K562 (cell line): ENCODE measurements around the gene RSBN1L. TPM values are rescaled to one million over a fixed set of nuclear protein-coding genes. Genes with fewer than 3 reads are reported as not detected.

Experiments used
- ATAC-seq: fragments of 200-7000 bp; cut with Tn5 transposase; 3 replicates; pipeline ENCODE4 v1.9.1; 2020; ENCODE audit warnings: moderate library complexity
- BruUV-seq: library from RNA; stranded (reverse); fragments of 400-500 nt; replicated peaks from 2 replicates; lab custom pipeline; 2021; lab: Mats Ljungman, UMichigan
- CTCF ChIA-PET: fragments of 300-600 bp; formaldehyde crosslinking; extraction: SDS; loops from one replicate; lab custom pipeline; 2021; ENCODE audit warnings: low intra/inter-chr PET ratio; lab: Yijun Ruan, JAX
- POLR2A ChIA-PET: fragments of 300-600, 350-650 bp; sonication (Branson Sonifier 250); formaldehyde crosslinking; extraction: SDS; loops from one replicate; lab custom pipeline; 2021; ENCODE audit warnings: antibody characterized with exemption, inconsistent platforms; lab: Yijun Ruan, JAX
- DNase-seq, 4 experiments: peaks; one replicate each; pipeline versions ENCODE4 v3.0.0 to v3.0.0-alpha.2; 2011 to 2018; ENCODE audit warnings: low spot score in 3 of 4, mixed read lengths in 3 of 4; ENCODE audit errors: extremely low read depth in 1 of 4
- FAIRE-seq: peaks from 2 replicates; lab custom pipeline; 2011; peaks lifted over from hg19 to GRCh38; lab: Jason Lieb, UNC
- H2AFZ ChIP-seq: 2 replicates; pipeline ENCODE4 v1.6.0; 2011; ENCODE audit warnings: low read depth, low read length, control low read depth, inconsistent platforms
- H3K27ac ChIP-seq: fragments of 200-600 bp; 3 replicates; pipeline ENCODE4 v1.8.0; 2011; ENCODE audit warnings: low read depth, mild to moderate bottlenecking, control low read depth, inconsistent platforms, low read length, moderate library complexity, mixed read lengths; ENCODE audit errors: extremely low read depth
- H3K27me3 ChIP-seq, 2 experiments: fragments of 300-600 bp in 1 of 2; 2 replicates in 1 of 2; 3 replicates in 1 of 2; pipeline versions ENCODE4 v1.6.0 to v1.8.0; 2011; ENCODE audit warnings: inconsistent platforms in 2 of 2, low read length in 2 of 2, mild to moderate bottlenecking in 1 of 2, mixed read lengths in 1 of 2, moderate library complexity in 1 of 2; ENCODE audit not compliant: control insufficient read depth in 2 of 2, insufficient read depth in 2 of 2
- H3K36me3 ChIP-seq: fragments of 300-600 bp; 3 replicates; pipeline ENCODE4 v1.8.0; 2011; ENCODE audit warnings: mild to moderate bottlenecking, low read length, inconsistent platforms; ENCODE audit not compliant: control insufficient read depth, insufficient read depth
- H3K4me1 ChIP-seq, 2 experiments: fragments of 200-600 bp in 1 of 2; replicated peaks in 1 of 2; 2 replicates in 1 of 2; 3 replicates in 1 of 2; pipeline versions ENCODE4 v1.5.1 to v1.8.0; 2011; ENCODE audit warnings: inconsistent platforms in 2 of 2, low read length in 2 of 2, mild to moderate bottlenecking in 1 of 2, mixed read lengths in 1 of 2, moderate library complexity in 1 of 2; ENCODE audit not compliant: control insufficient read depth in 2 of 2, insufficient read depth in 2 of 2
- H3K4me2 ChIP-seq: 2 replicates; pipeline ENCODE4 v1.6.1; 2011; ENCODE audit warnings: low read length, control low read depth, inconsistent platforms, mixed read lengths; ENCODE audit not compliant: insufficient read depth
- H3K4me3 ChIP-seq: fragments of 200-600 bp; sonication (generic), shearing (Covaris generic); 2 replicates; pipeline ENCODE4 v1.5.1; 2016; ENCODE audit warnings: control low read depth, inconsistent platforms
- H3K79me2 ChIP-seq: fragments of 200-600 bp; 3 replicates; pipeline ENCODE4 v1.8.0; 2011; ENCODE audit warnings: low read length, inconsistent platforms; ENCODE audit not compliant: control insufficient read depth, insufficient read depth
- H3K9ac ChIP-seq, 2 experiments: 2 replicates each; pipeline versions ENCODE4 v1.6.0 to v1.6.1; 2011; ENCODE audit warnings: low read depth in 2 of 2, low read length in 2 of 2, control low read depth in 1 of 2, inconsistent platforms in 1 of 2, mild to moderate bottlenecking in 1 of 2, mixed read lengths in 1 of 2; ENCODE audit not compliant: insufficient read depth in 1 of 2
- H3K9me1 ChIP-seq: one replicate; pipeline ENCODE4 v1.6.0; 2011; ENCODE audit warnings: inconsistent platforms, mild to moderate bottlenecking, low read length, moderate library complexity; ENCODE audit not compliant: control insufficient read depth, insufficient read depth
- H3K9me3 ChIP-seq: replicated peaks from 2 replicates; pipeline ENCODE4 v1.5.1; 2011; ENCODE audit warnings: low read depth, low read length, inconsistent platforms; ENCODE audit not compliant: control insufficient read depth, insufficient read depth
- H4K20me1 ChIP-seq: replicated peaks from 2 replicates; pipeline ENCODE4 v1.6.1; 2011; ENCODE audit warnings: low read length, inconsistent platforms, mixed read lengths; ENCODE audit not compliant: control insufficient read depth, insufficient read depth
- CBX3 ChIP-seq, 2 experiments: IDR thresholded peaks; 1 replicate in 1 of 2; 2 replicates in 1 of 2; pipeline ENCODE4 v1.6.1; 2012; ENCODE audit warnings: inconsistent platforms in 2 of 2, low read length in 2 of 2, borderline replicate concordance in 1 of 2, control low read depth in 1 of 2
- CCNT2 ChIP-seq: IDR thresholded peaks from 2 replicates; pipeline ENCODE4 v1.6.1; 2011; ENCODE audit warnings: borderline replicate concordance, low read depth, mild to moderate bottlenecking, moderate library complexity, mixed read lengths, low read length; ENCODE audit not compliant: insufficient read length; ENCODE audit errors: extremely low read depth
- CHD1 ChIP-seq: fragments of 200-600 bp; sonication (generic); IDR thresholded peaks from one replicate; pipeline ENCODE4 v1.6.1; 2012; ENCODE audit warnings: mild to moderate bottlenecking, moderate library complexity, low read length, inconsistent platforms
- GATAD2B ChIP-seq: fragments of 450-650 bp; IDR thresholded peaks from 2 replicates; pipeline ENCODE4 v1.6.1; 2017; ENCODE audit warnings: mild to moderate bottlenecking, borderline replicate concordance
- HDAC8 ChIP-seq: fragments of 450-650 bp; IDR thresholded peaks from 2 replicates; pipeline ENCODE4 v1.6.1; 2016; ENCODE audit warnings: mild to moderate bottlenecking, missing genetic modification characterization, moderate library complexity, missing compliant biosample characterization
- THRAP3 ChIP-seq: fragments of 450-650 bp; IDR thresholded peaks from 2 replicates; pipeline ENCODE4 v1.6.1; 2016; ENCODE audit warnings: mild to moderate bottlenecking, inconsistent platforms, borderline replicate concordance
- XRCC5 ChIP-seq: fragments of 200-400 bp; formaldehyde crosslinking; IDR thresholded peaks from 2 replicates; pipeline ENCODE4 v1.6.1; 2017; ENCODE audit warnings: low read depth, mild to moderate bottlenecking, low read length
- ZNF311 ChIP-seq: fragments of 250-450 bp; sonication (Bioruptor Pico); IDR thresholded peaks from 2 replicates; pipeline ENCODE4 v1.4.0; 2020; ENCODE audit warnings: mild to moderate bottlenecking, moderate library complexity
- ZNF324 ChIP-seq: fragments of 250-450 bp; sonication (Bioruptor Pico); IDR thresholded peaks from 2 replicates; pipeline ENCODE4 v1.4.0; 2020; ENCODE audit warnings: mild to moderate bottlenecking
- ZNF780A ChIP-seq: fragments of 250-450 bp; sonication (Bioruptor Pico); IDR thresholded peaks from 2 replicates; pipeline ENCODE4 v1.5.0; 2021; ENCODE audit warnings: mild to moderate bottlenecking
- WGBS: fragments of 100-300 bp; shearing (Covaris generic); methylation state at CpG from one replicate; pipeline ENCODE4 v1.1.6; 2016; ENCODE audit warnings: low coverage, mixed read lengths; ENCODE audit not compliant: insufficient coverage; ENCODE audit errors: missing lambda C conversion rate; 5-methylcytosine and 5-hydroxymethylcytosine counted together
- in situ Hi-C: fragments of 300-500 bp; cut with MboI; formaldehyde crosslinking; loops from 4 replicates; pipeline ENCODE4 v1.15.0; 2018; ENCODE audit warnings: inconsistent platforms, mixed read lengths
- intact Hi-C: fragments of 100-400 bp; cut with micrococcal nuclease; formaldehyde crosslinking; loops from 2 replicates; pipeline ENCODE4 v1.14.2; 2022
- polyA plus RNA-seq, 8 experiments: library from polyadenylated mRNA; depleted of rRNA in 4 of 8; stranded (reverse) in 5 of 8; unstranded in 3 of 8; fragments of >200 nt; fragmentation: Nextera tagmentation in 2 of 8; fragmentation: Illumina TruSeq in 1 of 8; extraction: Ambion mirVana in 2 of 8; extraction: Trizol in 1 of 8; gene quantifications; 2 replicates each; pipeline versions ENCODE4 v1.2.1 to v1.2.3, GENCODE V29; 2011 to 2014; ENCODE audit warnings: inconsistent platforms in 1 of 8, missing spikeins in 1 of 8
- total RNA-seq, 7 experiments: library from RNA; depleted of rRNA in 6 of 7; stranded (reverse); fragments of >200 nt in 6 of 7; fragmentation: Illumina TruSeq in 2 of 7; extraction: Trizol in 2 of 7; gene quantifications; 2 replicates each; pipeline versions ENCODE4 v1.2.1 to v1.2.3, GENCODE V29; 2011 to 2021; ENCODE audit warnings: low replicate concordance in 1 of 7
- TF ChIP-seq, protein P1 (sequence below): fragments of 250-450 bp; sonication (Bioruptor Pico); IDR thresholded peaks from 2 replicates; pipeline ENCODE4 v1.9.0; 2021; ENCODE audit warnings: mild to moderate bottlenecking, inconsistent platforms
- TF ChIP-seq, protein P2 (sequence below): sonication (generic); formaldehyde crosslinking; IDR thresholded peaks from 2 replicates; pipeline ENCODE4 v1.8.0; 2022; ENCODE audit warnings: mild to moderate bottlenecking, missing genetic modification reagents
- TF ChIP-seq, protein P3 (sequence below), 2 experiments: fragments of 150-350 bp in 1 of 2; IDR thresholded peaks; 2 replicates each; pipeline ENCODE4 v1.6.1; 2012 to 2016; ENCODE audit warnings: low read depth in 2 of 2, low read length in 2 of 2, mild to moderate bottlenecking in 1 of 2, moderate library complexity in 1 of 2
- TF ChIP-seq, protein P4 (sequence below): fragments of 250-450 bp; sonication (Bioruptor Pico); IDR thresholded peaks from 2 replicates; pipeline ENCODE4 v1.5.0; 2021

The RSBN1L gene
- total and polyA plus RNA-seq, 9 of the 15 experiments (the other 6 are each of a cell fraction or from before 2014, with no cell fraction given): 6.2 to 35.2 (median 20.1) TPM

DNA sequence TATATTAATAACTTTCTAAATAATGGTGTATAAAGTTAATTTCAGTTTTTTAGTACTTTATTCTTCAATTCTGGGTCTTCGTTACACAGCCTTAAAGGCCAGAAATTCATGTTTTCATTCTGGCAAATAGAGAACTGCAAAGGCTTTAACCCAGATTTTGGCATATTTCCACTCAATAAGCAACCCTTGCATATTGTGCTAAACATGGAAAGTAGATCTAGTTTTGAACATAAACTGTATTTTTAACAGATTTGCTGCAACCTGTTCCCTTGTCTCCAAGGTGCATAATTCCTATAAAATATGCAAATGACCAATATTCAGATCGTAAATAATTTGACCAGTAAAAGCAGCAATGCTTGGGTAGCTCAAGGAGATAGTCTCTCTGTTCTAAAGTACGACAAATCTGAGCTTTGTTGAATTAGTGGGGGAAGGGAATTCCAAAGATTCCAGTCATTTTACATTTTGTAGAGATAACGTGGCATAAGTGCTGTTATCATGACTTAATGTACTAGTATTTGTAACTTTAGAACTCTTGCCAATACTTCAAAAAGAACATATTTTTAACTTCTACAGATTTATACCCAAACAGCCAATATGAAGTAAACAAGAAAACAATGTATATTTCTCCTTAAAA lies 46.4 kb upstream of the RSBN1L start:
- Histone ChIP-seq H3K4me3 (no peak overlapping the region), H3K4me1 (no peaks in the 10 kb centered on the region), H2AFZ (no peak overlapping the region), H3K4me2 (no peak overlapping the region), H3K27ac (no peak overlapping the region), H3K9ac (no peak overlapping the region), H3K27me3 (no peaks in the 10 kb centered on the region), H3K79me2 (no peaks in the 10 kb centered on the region), H4K20me1 (no peaks in the 10 kb centered on the region), H3K9me3 (no peaks in the 10 kb centered on the region), H3K9me1 (no peaks in the 10 kb centered on the region), H3K36me3 (peaks cover under 1% of the 10 kb centered on the region; the same call in 1 of the 3 replicates)
- peak; percentile 72 for FAIRE-seq
- no TSS peak for BruUV-seq
- 48% methylated on average over 4 of the region's 4 CpGs for WGBS
- POLR2A ChIA-PET: no interaction called here
- CTCF ChIA-PET: interaction anchor here (1.2 to 3.1 kb wide), 2 partner anchors 8 to 109 kb away, joined by 3 to 23 read pairs; no protein-coding TSS in a partner anchor
- in situ Hi-C loops: loop anchor here (25.0 kb wide), 1 partner anchor 562 kb away; no protein-coding TSS in a partner anchor
- DNase-seq: no peak
- no peak for ATAC-seq
- intact Hi-C loops: loop anchor here (5.0 to 10.0 kb wide), 4 partner anchors 113 to 575 kb away; partner anchors contain the start of gene PTPN12
- TF ChIP-seq THRAP3 (no peak), ZNF324 (CRISPR knock-in tag) (no peak), GATAD2B (no peak), HDAC8 (tag) (no peak), ZNF311 (CRISPR knock-in tag) (no peak), XRCC5 (no peak), CCNT2 (no peak), CHD1 (no peak), ZNF780A (CRISPR knock-in tag) (no peak), CBX3 (IDR thresholded peaks at IDR 0.05; ENCODE audit: borderline replicate concordance in 1 of 2, low read length in 2 of 2) (no peak)
- TF ChIP-seq, protein P1, sequence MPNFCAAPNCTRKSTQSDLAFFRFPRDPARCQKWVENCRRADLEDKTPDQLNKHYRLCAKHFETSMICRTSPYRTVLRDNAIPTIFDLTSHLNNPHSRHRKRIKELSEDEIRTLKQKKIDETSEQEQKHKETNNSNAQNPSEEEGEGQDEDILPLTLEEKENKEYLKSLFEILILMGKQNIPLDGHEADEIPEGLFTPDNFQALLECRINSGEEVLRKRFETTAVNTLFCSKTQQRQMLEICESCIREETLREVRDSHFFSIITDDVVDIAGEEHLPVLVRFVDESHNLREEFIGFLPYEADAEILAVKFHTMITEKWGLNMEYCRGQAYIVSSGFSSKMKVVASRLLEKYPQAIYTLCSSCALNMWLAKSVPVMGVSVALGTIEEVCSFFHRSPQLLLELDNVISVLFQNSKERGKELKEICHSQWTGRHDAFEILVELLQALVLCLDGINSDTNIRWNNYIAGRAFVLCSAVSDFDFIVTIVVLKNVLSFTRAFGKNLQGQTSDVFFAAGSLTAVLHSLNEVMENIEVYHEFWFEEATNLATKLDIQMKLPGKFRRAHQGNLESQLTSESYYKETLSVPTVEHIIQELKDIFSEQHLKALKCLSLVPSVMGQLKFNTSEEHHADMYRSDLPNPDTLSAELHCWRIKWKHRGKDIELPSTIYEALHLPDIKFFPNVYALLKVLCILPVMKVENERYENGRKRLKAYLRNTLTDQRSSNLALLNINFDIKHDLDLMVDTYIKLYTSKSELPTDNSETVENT (CRISPR knock-in tag): no peak
- TF ChIP-seq, protein P2, sequence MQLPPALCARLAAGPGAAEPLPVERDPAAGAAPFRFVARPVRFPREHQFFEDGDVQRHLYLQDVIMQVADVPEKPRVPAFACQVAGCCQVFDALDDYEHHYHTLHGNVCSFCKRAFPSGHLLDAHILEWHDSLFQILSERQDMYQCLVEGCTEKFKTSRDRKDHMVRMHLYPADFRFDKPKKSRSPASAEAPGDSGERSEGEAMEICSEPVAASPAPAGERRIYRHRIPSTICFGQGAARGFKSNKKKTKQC (CRISPR knock-in tag): no peak
- TF ChIP-seq, protein P3, sequence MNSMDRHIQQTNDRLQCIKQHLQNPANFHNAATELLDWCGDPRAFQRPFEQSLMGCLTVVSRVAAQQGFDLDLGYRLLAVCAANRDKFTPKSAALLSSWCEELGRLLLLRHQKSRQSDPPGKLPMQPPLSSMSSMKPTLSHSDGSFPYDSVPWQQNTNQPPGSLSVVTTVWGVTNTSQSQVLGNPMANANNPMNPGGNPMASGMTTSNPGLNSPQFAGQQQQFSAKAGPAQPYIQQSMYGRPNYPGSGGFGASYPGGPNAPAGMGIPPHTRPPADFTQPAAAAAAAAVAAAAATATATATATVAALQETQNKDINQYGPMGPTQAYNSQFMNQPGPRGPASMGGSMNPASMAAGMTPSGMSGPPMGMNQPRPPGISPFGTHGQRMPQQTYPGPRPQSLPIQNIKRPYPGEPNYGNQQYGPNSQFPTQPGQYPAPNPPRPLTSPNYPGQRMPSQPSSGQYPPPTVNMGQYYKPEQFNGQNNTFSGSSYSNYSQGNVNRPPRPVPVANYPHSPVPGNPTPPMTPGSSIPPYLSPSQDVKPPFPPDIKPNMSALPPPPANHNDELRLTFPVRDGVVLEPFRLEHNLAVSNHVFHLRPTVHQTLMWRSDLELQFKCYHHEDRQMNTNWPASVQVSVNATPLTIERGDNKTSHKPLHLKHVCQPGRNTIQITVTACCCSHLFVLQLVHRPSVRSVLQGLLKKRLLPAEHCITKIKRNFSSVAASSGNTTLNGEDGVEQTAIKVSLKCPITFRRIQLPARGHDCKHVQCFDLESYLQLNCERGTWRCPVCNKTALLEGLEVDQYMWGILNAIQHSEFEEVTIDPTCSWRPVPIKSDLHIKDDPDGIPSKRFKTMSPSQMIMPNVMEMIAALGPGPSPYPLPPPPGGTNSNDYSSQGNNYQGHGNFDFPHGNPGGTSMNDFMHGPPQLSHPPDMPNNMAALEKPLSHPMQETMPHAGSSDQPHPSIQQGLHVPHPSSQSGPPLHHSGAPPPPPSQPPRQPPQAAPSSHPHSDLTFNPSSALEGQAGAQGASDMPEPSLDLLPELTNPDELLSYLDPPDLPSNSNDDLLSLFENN (IDR thresholded peaks at IDR 0.05; ENCODE audit: low read depth in 2 of 2, low read length in 2 of 2): no peak
- TF ChIP-seq, protein P4, sequence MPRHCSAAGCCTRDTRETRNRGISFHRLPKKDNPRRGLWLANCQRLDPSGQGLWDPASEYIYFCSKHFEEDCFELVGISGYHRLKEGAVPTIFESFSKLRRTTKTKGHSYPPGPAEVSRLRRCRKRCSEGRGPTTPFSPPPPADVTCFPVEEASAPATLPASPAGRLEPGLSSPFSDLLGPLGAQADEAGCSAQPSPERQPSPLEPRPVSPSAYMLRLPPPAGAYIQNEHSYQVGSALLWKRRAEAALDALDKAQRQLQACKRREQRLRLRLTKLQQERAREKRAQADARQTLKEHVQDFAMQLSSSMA (CRISPR knock-in tag): no peak
